Memory B cell (primary cell): Measurements from ENCODE around the gene RFX2.

Source experiments
- ATAC-seq: fragments of 150-1000 bp; cut with Tn5 transposase; 2 replicates; pipeline ENCODE4 v1.10.0; 2021; ENCODE audit warnings: low read depth, mild to moderate bottlenecking, moderate library complexity
- DNase-seq, 2 donors: peaks; one replicate each; pipeline ENCODE4 v3.0.0; 2022; ENCODE audit warnings: low spot score in 2 of 2
- H3K27ac Mint-ChIP-seq: one replicate; pipeline ENCODE4 v1.8.0; 2022; ENCODE audit warnings: mild to moderate bottlenecking, moderate library complexity, mixed read lengths
- H3K27me3 Mint-ChIP-seq: one replicate; pipeline ENCODE4 v1.8.0; 2022; ENCODE audit warnings: mixed read lengths
- H3K36me3 Mint-ChIP-seq: one replicate; pipeline ENCODE4 v1.8.0; 2022; ENCODE audit warnings: mild to moderate bottlenecking, mixed read lengths
- H3K4me1 Mint-ChIP-seq: one replicate; pipeline ENCODE4 v1.8.0; 2022; ENCODE audit warnings: mixed read lengths
- H3K4me3 Mint-ChIP-seq: one replicate; pipeline ENCODE4 v1.8.0; 2022; ENCODE audit warnings: mild to moderate bottlenecking, moderate library complexity, mixed read lengths
- H3K9me3 Mint-ChIP-seq: one replicate; pipeline ENCODE4 v1.8.0; 2022; ENCODE audit warnings: mixed read lengths

The RFX2 gene

GRCh38 chr19:5956728-5957127, 153.6 kb downstream of the RFX2 start:
- DNase-seq, result no peak
- Mint-ChIP-seq H3K36me3 (peaks cover 7% of the 10 kb centered on the region), H3K9me3 (no peaks in the 10 kb centered on the region), H3K27me3 (no peaks in the 10 kb centered on the region), H3K4me1 (peaks cover 53% of the 10 kb centered on the region), H3K4me3 (no peak overlapping the region), H3K27ac (peak overlapping the region; percentile 56)
- ATAC-seq, result no peak

GRCh38 chr19:5956323-5956722, 154.0 kb downstream of the RFX2 start:
- Mint-ChIP-seq H3K4me3 (no peak overlapping the region), H3K4me1 (peaks cover 55% of the 10 kb centered on the region), H3K27ac (peak overlapping the region; percentile 56), H3K27me3 (no peaks in the 10 kb centered on the region), H3K36me3 (peaks cover 7% of the 10 kb centered on the region), H3K9me3 (no peaks in the 10 kb centered on the region)
- DNase-seq (no peak), ATAC-seq (no peak)

- no peak overlapping the region for H3K4me3 Mint-ChIP-seq
- ATAC-seq, result no peak
- no peak for DNase-seq
- peaks cover 7% of the 10 kb centered on the region for H3K36me3 Mint-ChIP-seq
- no peaks in the 10 kb centered on the region for H3K9me3 Mint-ChIP-seq
- H3K27ac Mint-ChIP-seq, result no peak overlapping the region
- H3K27me3 Mint-ChIP-seq, result no peaks in the 10 kb centered on the region
- peaks cover 54% of the 10 kb centered on the region for H3K4me1 Mint-ChIP-seq
Observed at GRCh38 chr19:5955636-5955935, 154.7 kb downstream of the RFX2 start.

GRCh38 chr19:5954293-5954692, 156.0 kb downstream of the RFX2 start:
- Mint-ChIP-seq H3K9me3 (no peaks in the 10 kb centered on the region), H3K4me3 (no peak overlapping the region), H3K4me1 (peaks cover 51% of the 10 kb centered on the region), H3K27me3 (no peaks in the 10 kb centered on the region), H3K36me3 (peaks cover 10% of the 10 kb centered on the region), H3K27ac (peak overlapping the region; percentile 64)
- DNase-seq (no peak), ATAC-seq (no peak)

- DNase-seq (no peak), ATAC-seq (no peak)
- Mint-ChIP-seq H3K27ac (peak overlapping the region; percentile 64), H3K4me1 (peaks cover 47% of the 10 kb centered on the region), H3K9me3 (no peaks in the 10 kb centered on the region), H3K4me3 (no peak overlapping the region), H3K36me3 (peaks cover 10% of the 10 kb centered on the region), H3K27me3 (no peaks in the 10 kb centered on the region)
Observed at GRCh38 chr19:5953680-5954213, 156.6 kb downstream of the RFX2 start.

- Mint-ChIP-seq H3K4me1 (peaks cover 45% of the 10 kb centered on the region), H3K9me3 (no peaks in the 10 kb centered on the region), H3K27me3 (no peaks in the 10 kb centered on the region), H3K27ac (peak overlapping the region; percentile 64), H3K36me3 (peaks cover 9% of the 10 kb centered on the region), H3K4me3 (no peak overlapping the region)
- no peak for ATAC-seq
- DNase-seq, result no peak
Observed at GRCh38 chr19:5953030-5953589, 157.2 kb downstream of the RFX2 start.

- peaks cover 7% of the 10 kb centered on the region for H3K36me3 Mint-ChIP-seq
- DNase-seq (no peak), ATAC-seq (no peak)
- peaks cover 45% of the 10 kb centered on the region for H3K4me1 Mint-ChIP-seq
- H3K4me3 Mint-ChIP-seq, result no peak overlapping the region
- no peaks in the 10 kb centered on the region for H3K27me3 Mint-ChIP-seq
- H3K9me3 Mint-ChIP-seq, result no peaks in the 10 kb centered on the region
- H3K27ac Mint-ChIP-seq, result peak overlapping the region; percentile 64
Observed at GRCh38 chr19:5952193-5953029, 157.9 kb downstream of the RFX2 start.

GRCh38 chr19:5951338-5951861, 158.9 kb downstream of the RFX2 start:
- peak; percentile 94 for ATAC-seq
- Mint-ChIP-seq H3K9me3 (no peaks in the 10 kb centered on the region), H3K4me1 (peaks cover 44% of the 10 kb centered on the region), H3K36me3 (peaks cover 8% of the 10 kb centered on the region), H3K4me3 (peak overlapping the region; percentile 34), H3K27ac (peak overlapping the region; percentile 62), H3K27me3 (no peaks in the 10 kb centered on the region)
- peak; percentile 18 to 27 for DNase-seq

- no peak for DNase-seq
- H3K4me3 Mint-ChIP-seq, result no peak overlapping the region
Observed at GRCh38 chr19:5950741-5951140, 159.6 kb downstream of the RFX2 start.

GRCh38 chr19:5949792-5950305, 160.5 kb downstream of the RFX2 start:
- H3K4me1 Mint-ChIP-seq, result peaks cover 47% of the 10 kb centered on the region
- H3K9me3 Mint-ChIP-seq, result no peaks in the 10 kb centered on the region
- H3K36me3 Mint-ChIP-seq, result peaks cover 20% of the 10 kb centered on the region
- peak overlapping the region; percentile 31 for H3K27ac Mint-ChIP-seq
- no peak overlapping the region for H3K4me3 Mint-ChIP-seq
- ATAC-seq (no peak), DNase-seq (no peak)
- no peaks in the 10 kb centered on the region for H3K27me3 Mint-ChIP-seq

More at GRCh38 chr19:5950741-5951140, 159.6 kb downstream of the RFX2 start:
- peak overlapping the region; percentile 62 for H3K27ac Mint-ChIP-seq
- ATAC-seq, result no peak
- H3K27me3 Mint-ChIP-seq, result no peaks in the 10 kb centered on the region
- peaks cover 14% of the 10 kb centered on the region for H3K36me3 Mint-ChIP-seq
- H3K4me1 Mint-ChIP-seq, result peaks cover 45% of the 10 kb centered on the region
- H3K9me3 Mint-ChIP-seq, result no peaks in the 10 kb centered on the region

GRCh38 chr19:5948752-5949564, 161.3 kb downstream of the RFX2 start:
- H3K9me3 Mint-ChIP-seq, result no peaks in the 10 kb centered on the region
- no peak overlapping the region for H3K4me3 Mint-ChIP-seq
- DNase-seq, result no peak
- ATAC-seq, result no peak
- no peaks in the 10 kb centered on the region for H3K27me3 Mint-ChIP-seq
- peak overlapping the region; percentile 31 for H3K27ac Mint-ChIP-seq
- peaks cover 41% of the 10 kb centered on the region for H3K4me1 Mint-ChIP-seq
- H3K36me3 Mint-ChIP-seq, result peaks cover 16% of the 10 kb centered on the region

- H3K4me1 Mint-ChIP-seq, result peaks cover 30% of the 10 kb centered on the region
- no peak overlapping the region for H3K4me3 Mint-ChIP-seq
Observed at GRCh38 chr19:5947435-5947834, 162.9 kb downstream of the RFX2 start.

GRCh38 chr19:5943623-5944022, 166.7 kb downstream of the RFX2 start:
- H3K27ac Mint-ChIP-seq, result no peak overlapping the region
- ATAC-seq (no peak), DNase-seq (no peak)
- no peaks in the 10 kb centered on the region for H3K9me3 Mint-ChIP-seq
- no peaks in the 10 kb centered on the region for H3K27me3 Mint-ChIP-seq
- H3K36me3 Mint-ChIP-seq, result peaks cover 13% of the 10 kb centered on the region
- no peak overlapping the region for H3K4me3 Mint-ChIP-seq
- H3K4me1 Mint-ChIP-seq, result peaks cover 15% of the 10 kb centered on the region

More at GRCh38 chr19:5947435-5947834, 162.9 kb downstream of the RFX2 start:
- no peak for ATAC-seq
- H3K27me3 Mint-ChIP-seq, result no peaks in the 10 kb centered on the region
- DNase-seq, result no peak
- no peak overlapping the region for H3K27ac Mint-ChIP-seq
- H3K9me3 Mint-ChIP-seq, result no peaks in the 10 kb centered on the region
- peaks cover 16% of the 10 kb centered on the region for H3K36me3 Mint-ChIP-seq
